Activated CD4-positive, alpha-beta T cell treated with anti-CD3 and anti-CD28 coated beads for 48 hours (primary cell): ENCODE measurements around the gene NR5A1.
A peak's percentile ranks its signal among the peaks of the same experiment; 100 is the strongest.

ENCODE experiments used
- DNase-seq: peaks from one replicate; pipeline ENCODE4 v3.0.0-alpha.2; 2020

The NR5A1 gene

GRCh38 chr9:124456341-124457078 is 50.7 kb downstream of the NR5A1 start:
- DNase-seq, result no peak

GRCh38 chr9:124455820-124456219 is 51.4 kb downstream of the NR5A1 start:
- no peak for DNase-seq

- DNase-seq, result no peak
Measured at GRCh38 chr9:124454791-124455443, 52.3 kb downstream of the NR5A1 start.

- DNase-seq, result no peak
Measured at GRCh38 chr9:124454296-124454695, 52.9 kb downstream of the NR5A1 start.

- DNase-seq, result peak; percentile 17
Measured at GRCh38 chr9:124453586-124454191, 53.5 kb downstream of the NR5A1 start.

GRCh38 chr9:124452841-124453585 is 54.2 kb downstream of the NR5A1 start:
- DNase-seq, result no peak

- no peak for DNase-seq
Measured at GRCh38 chr9:124452326-124452725, 54.9 kb downstream of the NR5A1 start.

- DNase-seq, result no peak
Measured at GRCh38 chr9:124450931-124451661, 56.1 kb downstream of the NR5A1 start.

GRCh38 chr9:124450241-124450924 is 56.8 kb downstream of the NR5A1 start, which contains the start of gene ADGRD2:
Gene ADGRD2, plus strand, starts transcription at chr9:124450451. Its CDS starts 1,216 bp downstream, at chr9:124451667.
- DNase-seq, result peak; percentile 24

- no peak for DNase-seq
Measured at GRCh38 chr9:124449381-124450151, 57.6 kb downstream of the NR5A1 start.

- no peak for DNase-seq
Measured at GRCh38 chr9:124448019-124448418, 59.2 kb downstream of the NR5A1 start.

- no peak for DNase-seq
Measured at GRCh38 chr9:124447297-124447661, 59.9 kb downstream of the NR5A1 start.

- DNase-seq, result no peak
Measured at GRCh38 chr9:124444166-124444565, 63.0 kb downstream of the NR5A1 start.

- no peak for DNase-seq
Measured at GRCh38 chr9:124443625-124444024, 63.6 kb downstream of the NR5A1 start.

GRCh38 chr9:124442826-124443225 is 64.4 kb downstream of the NR5A1 start:
- DNase-seq, result no peak

GRCh38 chr9:124442379-124442778 is 64.8 kb downstream of the NR5A1 start:
- no peak for DNase-seq

GRCh38 chr9:124441291-124441690 is 65.9 kb downstream of the NR5A1 start:
- DNase-seq, result no peak

- DNase-seq, result no peak
Measured at GRCh38 chr9:124440786-124441185, 66.4 kb downstream of the NR5A1 start.

GRCh38 chr9:124439686-124440243 is 67.4 kb downstream of the NR5A1 start:
- no peak for DNase-seq

- DNase-seq, result no peak
Measured at GRCh38 chr9:124439086-124439485, 68.1 kb downstream of the NR5A1 start.

GRCh38 chr9:124438091-124438490 is 69.1 kb downstream of the NR5A1 start:
- no peak for DNase-seq
